ENCODE results near the gene SLC45A2.
"Not testable (repeated sequence)": the region's sequence is repeated elsewhere in the genome, so short reads cannot be mapped to it uniquely, and the experiment has no call there.

SLC45A2 gene

GRCh38 chr5:33984671-33985124, at the start of gene SLC45A2:
Gene SLC45A2 (minus strand): TSS chr5:33984693. CDS start chr5:33984583, 110 bp downstream.
- TF ChIP-seq CTCF (IDR thresholded peaks at IDR 0.05; ENCODE audit: insufficient read depth, low read length, poor library complexity, severe bottlenecking) = no peak
- no peak for DNase-seq (ENCODE audit: extremely low read depth, insufficient read length)
- Histone ChIP-seq H3K4me3 (replicated peaks; ENCODE audit: low read depth, low read length) (no peak within 1 kb of the TSS), H3K27me3 (replicated peaks; ENCODE audit: control insufficient read depth, insufficient read depth, low read length) (no peaks in the 10 kb centered on the region), H3K36me3 (ENCODE audit: control insufficient read depth, insufficient read depth, low read length) (no peaks in the 10 kb centered on the region; the same call in 1 of the 2 replicates)

GRCh38 chr5:34031966-34032365, 47.5 kb upstream of the SLC45A2 start:
- Histone ChIP-seq H3K4me3 (replicated peaks; ENCODE audit: low read depth, low read length) (no peak overlapping the region), H3K36me3 (ENCODE audit: control insufficient read depth, insufficient read depth, low read length) (no peaks in the 10 kb centered on the region), H3K27me3 (replicated peaks; ENCODE audit: control insufficient read depth, insufficient read depth, low read length) (no peaks in the 10 kb centered on the region)
- no peak for TF ChIP-seq CTCF (IDR thresholded peaks at IDR 0.05; ENCODE audit: insufficient read depth, low read length, poor library complexity, severe bottlenecking)
- no peak for DNase-seq (ENCODE audit: extremely low read depth, insufficient read length)

GRCh38 chr5:34031117-34031516, 46.6 kb upstream of the SLC45A2 start:
- Histone ChIP-seq H3K4me3 (replicated peaks; ENCODE audit: low read depth, low read length) (no peak overlapping the region), H3K27me3 (replicated peaks; ENCODE audit: control insufficient read depth, insufficient read depth, low read length) (no peaks in the 10 kb centered on the region), H3K36me3 (ENCODE audit: control insufficient read depth, insufficient read depth, low read length) (no peaks in the 10 kb centered on the region)
- no peak for DNase-seq (ENCODE audit: extremely low read depth, insufficient read length)
- TF ChIP-seq CTCF (IDR thresholded peaks at IDR 0.05; ENCODE audit: insufficient read depth, low read length, poor library complexity, severe bottlenecking) = no peak

- not testable (repeated sequence) for H3K27me3 ChIP-seq (replicated peaks; ENCODE audit: control insufficient read depth, insufficient read depth, low read length); H3K36me3 ChIP-seq (ENCODE audit: control insufficient read depth, insufficient read depth, low read length); H3K4me3 ChIP-seq (replicated peaks; ENCODE audit: low read depth, low read length); DNase-seq (ENCODE audit: extremely low read depth, insufficient read length)
Measured at GRCh38 chr5:34030585-34030984, 46.1 kb upstream of the SLC45A2 start.

GRCh38 chr5:34030048-34030447, 45.6 kb upstream of the SLC45A2 start:
- DNase-seq (ENCODE audit: extremely low read depth, insufficient read length) = no peak

GRCh38 chr5:34028349-34028748, 43.9 kb upstream of the SLC45A2 start:
- Histone ChIP-seq H3K27me3 (replicated peaks; ENCODE audit: control insufficient read depth, insufficient read depth, low read length) (no peaks in the 10 kb centered on the region), H3K4me3 (replicated peaks; ENCODE audit: low read depth, low read length) (no peak overlapping the region), H3K36me3 (ENCODE audit: control insufficient read depth, insufficient read depth, low read length) (no peaks in the 10 kb centered on the region)
- no peak for DNase-seq (ENCODE audit: extremely low read depth, insufficient read length)
- TF ChIP-seq CTCF (IDR thresholded peaks at IDR 0.05; ENCODE audit: insufficient read depth, low read length, poor library complexity, severe bottlenecking) = no peak

More at GRCh38 chr5:34030048-34030447, 45.6 kb upstream of the SLC45A2 start:
- Histone ChIP-seq H3K27me3 (replicated peaks; ENCODE audit: control insufficient read depth, insufficient read depth, low read length) (no peaks in the 10 kb centered on the region), H3K36me3 (ENCODE audit: control insufficient read depth, insufficient read depth, low read length) (no peaks in the 10 kb centered on the region), H3K4me3 (replicated peaks; ENCODE audit: low read depth, low read length) (no peak overlapping the region)
- TF ChIP-seq CTCF (IDR thresholded peaks at IDR 0.05; ENCODE audit: insufficient read depth, low read length, poor library complexity, severe bottlenecking) = no peak
